ENCODE measurements around the gene CYP27A1. TPM values are rescaled to one million over a fixed set of nuclear protein-coding genes. Genes with fewer than 3 reads are reported as not detected.

CYP27A1 gene
- total RNA-seq, 2 donors from 2014 or later, result 32.8 to 53.7 TPM

GRCh38 chr2:218745559-218746469 is 36.1 kb upstream of the CYP27A1 start:
- WGBS, 2 experiments (ENCODE audit: insufficient coverage in 1 of 2, insufficient read length in 1 of 2), result 88 to 94% methylated on average over 6 to 10 of the region's 10 CpGs
- Mint-ChIP-seq H3K4me3 (no peak overlapping the region), H3K4me1 (no peaks in the 10 kb centered on the region), H3K27ac (peak overlapping the region; percentile 22), H3K9me3 (no peaks in the 10 kb centered on the region), H3K27me3 (ENCODE audit: insufficient read depth) (no peaks in the 10 kb centered on the region), H3K36me3 (ENCODE audit: low read depth) (peaks cover 72% of the 10 kb centered on the region)
- Histone ChIP-seq H3K27ac (ENCODE audit: low read depth, low read length) (peak overlapping the region; percentile 83), H3K9ac (ENCODE audit: extremely low read depth, low read length, poor library complexity, severe bottlenecking) (no peak overlapping the region), H3K27me3 (ENCODE audit: control insufficient read depth, insufficient read depth, low read length, poor library complexity, severe bottlenecking) (no peaks in the 10 kb centered on the region), H3K4me3 (ENCODE audit: low read length) (no peak overlapping the region), H3K9me3 (ENCODE audit: control insufficient read depth, low read length) (no peaks in the 10 kb centered on the region), H3K4me1 (ENCODE audit: control insufficient read depth, insufficient read depth, low read length) (no peaks in the 10 kb centered on the region), H3K36me3 (ENCODE audit: control insufficient read depth, insufficient read depth, low read length) (peaks cover 90% of the 10 kb centered on the region)
- no peak for DNase-seq
- TF ChIP-seq CTCF (conservative IDR thresholded peaks at IDR 0.05), result no peak

GRCh38 chr2:218746470-218746795 is 35.5 kb upstream of the CYP27A1 start:
- Histone ChIP-seq H3K27ac (ENCODE audit: low read depth, low read length) (no peak overlapping the region), H3K36me3 (ENCODE audit: control insufficient read depth, insufficient read depth, low read length) (peaks cover 89% of the 10 kb centered on the region), H3K4me1 (ENCODE audit: control insufficient read depth, insufficient read depth, low read length) (no peaks in the 10 kb centered on the region), H3K9ac (ENCODE audit: extremely low read depth, low read length, poor library complexity, severe bottlenecking) (no peak overlapping the region), H3K4me3 (ENCODE audit: low read length) (no peak overlapping the region), H3K9me3 (ENCODE audit: control insufficient read depth, low read length) (no peaks in the 10 kb centered on the region), H3K27me3 (ENCODE audit: control insufficient read depth, insufficient read depth, low read length, poor library complexity, severe bottlenecking) (no peaks in the 10 kb centered on the region)
- Mint-ChIP-seq H3K36me3 (ENCODE audit: low read depth) (peaks cover 75% of the 10 kb centered on the region), H3K4me1 (no peaks in the 10 kb centered on the region), H3K4me3 (no peak overlapping the region), H3K27me3 (ENCODE audit: insufficient read depth) (no peaks in the 10 kb centered on the region), H3K27ac (no peak overlapping the region), H3K9me3 (no peaks in the 10 kb centered on the region)
- 89 to 100% methylated on average over 1 of the region's 1 CpG for WGBS, 2 experiments (ENCODE audit: insufficient coverage in 1 of 2, insufficient read length in 1 of 2)
- TF ChIP-seq CTCF (conservative IDR thresholded peaks at IDR 0.05), result no peak
- DNase-seq, result no peak

GRCh38 chr2:218746960-218747359 is 35.0 kb upstream of the CYP27A1 start:
- no peak overlapping the region for H3K27ac Mint-ChIP-seq
- Histone ChIP-seq H3K4me3 (ENCODE audit: low read length) (no peak overlapping the region), H3K9me3 (ENCODE audit: control insufficient read depth, low read length) (no peaks in the 10 kb centered on the region), H3K4me1 (ENCODE audit: control insufficient read depth, insufficient read depth, low read length) (no peaks in the 10 kb centered on the region), H3K27me3 (ENCODE audit: control insufficient read depth, insufficient read depth, low read length, poor library complexity, severe bottlenecking) (no peaks in the 10 kb centered on the region), H3K27ac (ENCODE audit: low read depth, low read length) (no peak overlapping the region), H3K9ac (ENCODE audit: extremely low read depth, low read length, poor library complexity, severe bottlenecking) (no peak overlapping the region), H3K36me3 (ENCODE audit: control insufficient read depth, insufficient read depth, low read length) (peaks cover 87% of the 10 kb centered on the region)
- no peaks in the 10 kb centered on the region for H3K4me1 Mint-ChIP-seq
- no peak for DNase-seq
- no peaks in the 10 kb centered on the region for H3K27me3 Mint-ChIP-seq (ENCODE audit: insufficient read depth)
- 98% methylated on average over 7 to 10 of the region's 10 CpGs for WGBS, 2 experiments (ENCODE audit: insufficient coverage in 1 of 2, insufficient read length in 1 of 2)
- H3K9me3 Mint-ChIP-seq, result no peaks in the 10 kb centered on the region
- H3K36me3 Mint-ChIP-seq (ENCODE audit: low read depth), result peaks cover 76% of the 10 kb centered on the region
- H3K4me3 Mint-ChIP-seq, result no peak overlapping the region
- TF ChIP-seq CTCF (conservative IDR thresholded peaks at IDR 0.05), result no peak
